HEK293T (cell line): ENCODE results near the gene VEPH1.

ENCODE experiments used
- ARNT ChIP-seq: fragments of 450-650 bp; IDR thresholded peaks from 2 replicates; pipeline ENCODE4 v1.6.1; 2017; ENCODE audit warnings: mild to moderate bottlenecking
- CTBP1 ChIP-seq: fragments of 450-650 bp; IDR thresholded peaks from 2 replicates; pipeline ENCODE4 v1.6.1; 2016; ENCODE audit warnings: borderline replicate concordance
- FOXA1 ChIP-seq: fragments of 450-650 bp; IDR thresholded peaks from 2 replicates; pipeline ENCODE4 v1.6.1; 2016; ENCODE audit warnings: mild to moderate bottlenecking
- FOXK2 ChIP-seq: fragments of 450-650 bp; IDR thresholded peaks from 2 replicates; pipeline ENCODE4 v1.6.1; 2016; ENCODE audit warnings: mild to moderate bottlenecking
- FOXM1 ChIP-seq: fragments of 450-650 bp; IDR thresholded peaks from 2 replicates; pipeline ENCODE4 v1.6.1; 2017; ENCODE audit warnings: mild to moderate bottlenecking, borderline replicate concordance
- HDGF ChIP-seq: fragments of 450-650 bp; IDR thresholded peaks from 2 replicates; pipeline ENCODE4 v1.6.1; 2017; ENCODE audit warnings: antibody characterized with exemption, borderline replicate concordance
- LEF1 ChIP-seq: fragments of 450-650 bp; IDR thresholded peaks from 2 replicates; pipeline ENCODE4 v1.6.1; 2017; ENCODE audit warnings: mild to moderate bottlenecking, borderline replicate concordance
- PKNOX1 ChIP-seq: fragments of 450-650 bp; IDR thresholded peaks from 2 replicates; pipeline ENCODE4 v1.6.1; 2016
- SP1 ChIP-seq: fragments of 450-650 bp; IDR thresholded peaks from 2 replicates; pipeline ENCODE4 v1.6.1; 2017
- SUZ12 ChIP-seq: fragments of 450-650 bp; IDR thresholded peaks from 2 replicates; pipeline ENCODE4 v1.6.1; 2016; ENCODE audit warnings: mild to moderate bottlenecking
- TARDBP ChIP-seq: fragments of 450-650 bp; IDR thresholded peaks from 2 replicates; pipeline ENCODE4 v1.6.1; 2016
- ZNF384 ChIP-seq: fragments of 450-650 bp; IDR thresholded peaks from 2 replicates; pipeline ENCODE4 v1.6.1; 2016

- TF ChIP-seq FOXK2 (no peak), FOXA1 (no peak), TARDBP (no peak), ARNT (no peak), SUZ12 (no peak), HDGF (no peak), CTBP1 (no peak), LEF1 (no peak), FOXM1 (no peak), PKNOX1 (no peak), ZNF384 (no peak), SP1 (no peak)
These were observed 29.5 kb upstream of the VEPH1 start for GRCh38 chr3:157532529-157533297.
